ENCODE data around the gene SCN11A.
A peak's percentile ranks its signal among the peaks of the same experiment; 100 is the strongest.

Gene SCN11A

DNA sequence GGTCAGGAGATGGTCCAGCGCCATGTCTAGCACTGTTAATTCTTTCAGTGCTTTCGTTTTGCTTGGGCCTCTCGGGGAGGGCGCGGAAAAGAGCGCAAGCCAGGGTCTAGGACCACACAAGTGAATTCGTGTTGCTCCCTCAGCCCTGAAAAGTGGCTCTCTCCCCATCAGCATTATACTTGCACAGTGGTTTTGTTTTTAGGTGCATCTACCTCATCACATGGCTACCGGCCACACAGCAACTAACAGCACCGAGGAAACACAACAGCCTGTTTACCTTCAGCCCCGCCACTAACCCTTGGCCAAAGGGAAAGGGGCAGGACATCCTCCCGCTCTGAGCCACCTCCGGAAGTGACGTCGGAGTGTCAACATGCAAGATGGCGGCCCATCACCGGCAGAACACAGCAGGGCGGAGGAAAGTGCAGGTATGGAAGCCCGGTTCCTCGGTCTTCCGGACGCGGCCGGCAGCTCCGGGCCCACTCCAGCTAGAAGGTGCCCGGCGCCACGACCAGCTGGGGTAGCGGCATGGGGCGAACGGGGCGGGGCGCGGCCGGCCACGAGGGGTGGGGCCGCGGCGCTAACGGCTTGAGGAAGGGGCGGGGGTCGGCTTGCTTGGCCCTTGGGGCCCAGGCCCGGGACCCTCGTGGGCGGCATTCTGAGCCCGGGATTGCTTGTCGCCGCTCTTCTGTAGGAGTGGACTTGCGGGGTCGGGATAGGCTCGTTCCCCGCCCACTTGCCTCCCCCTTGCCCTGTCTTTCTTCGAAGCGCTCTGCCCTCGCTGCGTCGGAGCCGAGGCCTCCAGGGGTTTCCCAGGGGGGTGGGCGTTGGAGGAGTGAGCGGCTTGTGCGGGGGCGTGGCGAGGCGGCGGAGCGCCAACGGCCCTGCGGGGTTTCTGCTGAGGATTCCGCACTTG is at the start of gene SCN11A, which contains the start of gene WDR48:
Gene SCN11A (minus strand): TSS at position 296 of the 913 bp plus-strand sequence. CDS start 101,582 bp downstream, outside the sequence.
Gene WDR48 (plus strand): TSS at position 368 of the 913 bp plus-strand sequence. CDS start 10 bp downstream, at position 378.
- no peak for TF ChIP-seq ZFX (IDR thresholded peaks at IDR 0.05)
- TF ChIP-seq, protein P1, sequence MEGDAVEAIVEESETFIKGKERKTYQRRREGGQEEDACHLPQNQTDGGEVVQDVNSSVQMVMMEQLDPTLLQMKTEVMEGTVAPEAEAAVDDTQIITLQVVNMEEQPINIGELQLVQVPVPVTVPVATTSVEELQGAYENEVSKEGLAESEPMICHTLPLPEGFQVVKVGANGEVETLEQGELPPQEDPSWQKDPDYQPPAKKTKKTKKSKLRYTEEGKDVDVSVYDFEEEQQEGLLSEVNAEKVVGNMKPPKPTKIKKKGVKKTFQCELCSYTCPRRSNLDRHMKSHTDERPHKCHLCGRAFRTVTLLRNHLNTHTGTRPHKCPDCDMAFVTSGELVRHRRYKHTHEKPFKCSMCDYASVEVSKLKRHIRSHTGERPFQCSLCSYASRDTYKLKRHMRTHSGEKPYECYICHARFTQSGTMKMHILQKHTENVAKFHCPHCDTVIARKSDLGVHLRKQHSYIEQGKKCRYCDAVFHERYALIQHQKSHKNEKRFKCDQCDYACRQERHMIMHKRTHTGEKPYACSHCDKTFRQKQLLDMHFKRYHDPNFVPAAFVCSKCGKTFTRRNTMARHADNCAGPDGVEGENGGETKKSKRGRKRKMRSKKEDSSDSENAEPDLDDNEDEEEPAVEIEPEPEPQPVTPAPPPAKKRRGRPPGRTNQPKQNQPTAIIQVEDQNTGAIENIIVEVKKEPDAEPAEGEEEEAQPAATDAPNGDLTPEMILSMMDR (conservative IDR thresholded peaks at IDR 0.05) = no peak
- H3K27ac ChIP-seq = peak within 1 kb of the TSS; percentile 77

DNA sequence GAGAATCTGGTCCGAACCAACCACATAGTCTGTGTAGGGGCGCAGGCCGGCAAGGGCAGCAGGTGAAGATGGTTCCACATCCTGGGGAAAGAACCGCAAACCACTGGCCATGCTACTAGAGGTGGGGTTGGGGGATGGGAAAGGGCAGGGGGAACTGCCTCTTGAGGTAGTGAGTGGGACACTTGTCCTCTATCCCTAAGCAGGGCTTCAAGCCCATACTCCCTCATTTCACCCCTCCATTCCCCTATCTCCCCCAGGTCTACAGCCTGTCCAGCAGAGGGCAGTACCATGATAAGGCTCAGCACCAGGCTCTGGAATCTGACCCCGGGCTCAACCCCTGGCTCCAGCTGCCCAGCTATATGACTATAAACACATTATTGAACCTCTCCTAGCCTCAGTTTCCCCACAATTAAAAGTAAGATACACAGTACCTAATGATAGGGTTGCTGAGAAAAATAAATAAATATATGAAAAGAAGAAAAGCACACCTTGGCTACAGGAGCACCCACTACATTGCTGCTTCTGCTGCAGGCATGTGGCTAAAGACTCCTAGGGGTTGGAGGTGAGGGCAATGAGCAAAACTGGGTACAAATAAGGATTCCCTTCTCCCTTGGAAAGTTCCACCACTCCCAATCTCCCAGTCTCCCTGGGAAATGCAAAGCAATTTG is 49.4 kb upstream of the SCN11A start:
- H3K27ac ChIP-seq = no peak overlapping the region
- TF ChIP-seq ZFX (IDR thresholded peaks at IDR 0.05) = no peak
- TF ChIP-seq, protein P1 (conservative IDR thresholded peaks at IDR 0.05) = peak; percentile 74

DNA sequence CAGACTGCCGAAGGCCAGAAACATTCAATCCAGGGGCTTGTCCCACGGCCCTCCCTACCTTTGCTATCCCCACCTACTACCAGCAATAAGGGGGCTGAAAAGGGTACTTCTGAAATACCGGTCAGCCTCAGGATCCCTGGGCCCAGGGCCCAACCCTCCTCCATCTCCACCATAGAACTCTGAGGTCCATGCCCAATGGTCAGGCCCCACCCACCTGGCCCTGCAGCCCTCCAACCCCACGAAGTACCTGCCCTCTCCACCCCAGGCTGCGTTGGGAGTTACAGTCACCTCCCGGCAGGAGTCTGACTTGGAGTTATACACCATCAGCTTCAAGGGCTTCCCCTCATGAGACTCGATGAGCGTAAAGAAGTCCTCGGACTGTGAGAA is 48.7 kb upstream of the SCN11A start:
- no peak overlapping the region for H3K27ac ChIP-seq
- TF ChIP-seq, protein P1 (conservative IDR thresholded peaks at IDR 0.05) = no peak
- no peak for TF ChIP-seq ZFX (IDR thresholded peaks at IDR 0.05)

DNA sequence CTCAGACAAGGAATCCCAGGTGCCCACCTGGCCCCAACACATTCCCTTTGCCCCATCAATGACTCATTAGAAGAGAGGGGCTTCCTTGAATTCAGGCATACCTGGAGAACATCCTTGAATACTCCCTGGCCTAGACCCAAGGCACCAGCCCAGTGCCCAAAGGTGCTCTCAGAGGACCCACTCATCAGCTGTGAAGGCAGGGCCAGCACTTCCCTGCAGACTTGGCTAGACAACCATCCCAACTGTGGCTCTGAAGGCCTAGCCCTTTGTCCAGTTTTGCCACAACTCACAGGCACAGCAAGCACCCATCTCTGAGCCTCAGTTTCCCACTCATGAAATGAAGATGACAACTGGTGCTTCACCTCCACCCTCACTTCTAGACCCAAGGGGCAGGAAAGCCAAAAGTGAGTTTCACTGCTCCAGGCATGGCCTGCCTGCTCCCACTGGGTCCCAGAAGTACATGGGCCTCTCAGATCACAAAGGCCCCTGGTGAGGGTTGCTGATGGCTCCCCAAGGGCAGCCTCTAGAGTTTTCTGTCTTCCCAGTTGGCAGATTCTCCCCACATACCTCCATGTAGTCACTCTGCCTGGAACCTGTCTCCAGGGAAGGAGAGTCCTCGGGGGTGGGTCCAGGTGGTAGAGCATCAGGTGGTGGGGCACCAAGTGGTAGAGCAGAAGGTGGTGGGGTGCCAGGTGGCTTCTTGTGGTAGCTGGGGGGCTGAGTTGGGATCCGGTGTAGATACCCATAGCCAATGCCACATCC is 48.2 kb upstream of the SCN11A start:
- H3K27ac ChIP-seq = no peak overlapping the region
- TF ChIP-seq, protein P1 (conservative IDR thresholded peaks at IDR 0.05) = no peak
- TF ChIP-seq ZFX (IDR thresholded peaks at IDR 0.05) = no peak

DNA sequence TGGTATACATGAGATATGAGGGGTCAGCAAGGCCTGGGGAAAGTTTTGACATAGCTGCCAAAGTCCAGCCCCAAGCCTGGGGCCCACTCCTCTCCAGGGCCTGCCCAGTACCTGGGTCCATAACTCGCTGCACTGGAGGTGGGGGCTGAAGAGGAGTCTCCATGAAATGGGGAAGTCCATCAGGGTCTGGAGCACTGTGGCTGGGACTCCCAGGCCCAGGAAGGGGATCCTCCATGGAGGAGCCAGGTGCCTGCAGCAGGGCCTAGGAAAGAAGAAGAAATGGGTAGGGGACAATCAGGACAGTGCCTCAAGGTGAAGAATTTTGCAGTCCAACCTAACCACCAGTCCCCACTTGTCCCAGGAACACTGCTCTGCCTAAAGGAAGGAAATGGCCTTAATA is 47.5 kb upstream of the SCN11A start:
- no peak overlapping the region for H3K27ac ChIP-seq
- TF ChIP-seq, protein P1 (conservative IDR thresholded peaks at IDR 0.05) = no peak

DNA sequence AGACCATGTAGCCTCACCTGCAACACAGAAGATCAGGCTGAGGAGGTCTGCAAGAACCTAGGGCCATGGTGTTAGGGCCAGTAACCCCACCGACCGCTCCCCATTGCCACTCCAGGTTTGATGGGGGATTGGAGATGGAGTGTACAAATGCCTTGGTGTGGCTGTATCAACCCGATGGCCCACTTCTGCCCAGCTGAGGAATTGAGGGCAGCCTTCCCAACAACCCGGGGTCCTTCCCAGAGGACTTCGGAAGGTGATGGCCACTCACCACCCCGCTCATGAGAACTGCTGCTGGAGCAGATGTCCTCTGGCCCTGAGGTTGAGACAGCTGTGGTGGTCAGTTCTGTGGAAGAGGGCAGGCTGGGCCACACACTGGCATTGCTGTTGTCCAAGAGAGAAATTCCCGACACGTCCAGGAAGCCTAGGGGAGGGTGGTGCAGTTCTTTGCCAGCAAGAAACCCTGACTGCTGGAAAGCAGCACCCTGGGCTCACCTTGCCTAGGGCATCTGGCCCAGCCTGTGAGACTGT is 46.8 kb upstream of the SCN11A start:
- TF ChIP-seq, protein P1 (conservative IDR thresholded peaks at IDR 0.05) = no peak
- TF ChIP-seq ZFX (IDR thresholded peaks at IDR 0.05) = no peak
- H3K27ac ChIP-seq = no peak overlapping the region

All from C4-2B (cell line).